IMR-90 (cell line): ENCODE results near the gene DHRS12. TPM values are rescaled to one million over a fixed set of nuclear protein-coding genes. Genes with fewer than 3 reads are reported as not detected.

ENCODE experiments used
- ATAC-seq: fragments of 200-7000 bp; cut with Tn5 transposase; 2 replicates; pipeline ENCODE4 v1.9.1; 2020; ENCODE audit warnings: low read depth, mild to moderate bottlenecking, moderate library complexity
- BruUV-seq: library from RNA; stranded (reverse); fragments of 400-500 nt; replicated peaks from 2 replicates; lab custom pipeline; 2021; lab: Mats Ljungman, UMichigan
- CTCF ChIA-PET: fragments of 300-600 bp; formaldehyde crosslinking; extraction: SDS; loops from one replicate; lab custom pipeline; 2021; ENCODE audit warnings: antibody characterized with exemption; lab: Yijun Ruan, JAX
- POLR2A ChIA-PET: fragments of 300-600 bp; sonication (Branson Sonifier 250); formaldehyde crosslinking; loops from one replicate; lab custom pipeline; 2022; ENCODE audit warnings: antibody characterized with exemption; ENCODE audit not compliant: unreplicated experiment; lab: Charles Lee
- DNase-seq: peaks from one replicate; pipeline ENCODE4 v3.0.0; 2013
- H2AFZ ChIP-seq: replicated peaks from 2 replicates; pipeline ENCODE3; 2013; ENCODE audit warnings: low read length, mild to moderate bottlenecking; ENCODE audit not compliant: poor library complexity
- H2AK5ac ChIP-seq: 2 replicates; pipeline ENCODE4 v1.6.1; 2013; ENCODE audit warnings: low read depth, low read length, inconsistent platforms
- H2AK9ac ChIP-seq: replicated peaks from 2 replicates; pipeline ENCODE3; 2013; ENCODE audit warnings: mild to moderate bottlenecking, low read depth, low read length, moderate library complexity; ENCODE audit not compliant: poor library complexity
- H2BK120ac ChIP-seq: 2 replicates; pipeline ENCODE4 v1.6.1; 2013; ENCODE audit warnings: low read depth, low read length, inconsistent platforms
- H2BK15ac ChIP-seq: 3 replicates; pipeline ENCODE4 v1.6.1; 2013; ENCODE audit warnings: low read depth, low read length, inconsistent platforms
- H2BK20ac ChIP-seq: 2 replicates; pipeline ENCODE4 v1.6.1; 2013; ENCODE audit warnings: low read depth, mild to moderate bottlenecking, inconsistent platforms, low read length, moderate library complexity
- H2BK5ac ChIP-seq: 2 replicates; pipeline ENCODE4 v1.6.1; 2013; ENCODE audit warnings: mild to moderate bottlenecking, low read depth, low read length, inconsistent platforms; ENCODE audit not compliant: poor library complexity, severe bottlenecking
- H3K14ac ChIP-seq: replicated peaks from 2 replicates; pipeline ENCODE4 v1.6.1; 2013; ENCODE audit warnings: low read depth, low read length, inconsistent platforms
- H3K18ac ChIP-seq: 2 replicates; pipeline ENCODE4 v1.6.1; 2013; ENCODE audit warnings: low read depth, low read length, control low read depth
- H3K23ac ChIP-seq: 2 replicates; pipeline ENCODE4 v1.6.1; 2013; ENCODE audit warnings: low read depth, low read length, inconsistent platforms
- H3K27ac ChIP-seq: 2 replicates; pipeline ENCODE4 v1.5.1; 2013; ENCODE audit warnings: mild to moderate bottlenecking, control low read depth, low read length; ENCODE audit not compliant: insufficient read depth
- H3K27me3 ChIP-seq: 2 replicates; pipeline ENCODE4 v1.6.1; 2013; ENCODE audit warnings: low read length; ENCODE audit not compliant: control insufficient read depth, insufficient read depth
- H3K36me3 ChIP-seq: 2 replicates; pipeline ENCODE4 v1.6.1; 2013; ENCODE audit warnings: low read length, mixed read lengths; ENCODE audit not compliant: control insufficient read depth, insufficient read depth
- H3K4ac ChIP-seq: 2 replicates; pipeline ENCODE4 v1.6.1; 2013; ENCODE audit warnings: low read depth, low read length, inconsistent platforms
- H3K4me1 ChIP-seq: 2 replicates; pipeline ENCODE4 v1.6.1; 2013; ENCODE audit warnings: low read length, mixed read lengths; ENCODE audit not compliant: control insufficient read depth, insufficient read depth
- H3K4me2 ChIP-seq: 2 replicates; pipeline ENCODE4 v1.6.1; 2013; ENCODE audit warnings: low read depth, mild to moderate bottlenecking, control low read depth, low read length, moderate library complexity
- H3K4me3 ChIP-seq: 2 replicates; pipeline ENCODE4 v1.5.1; 2013; ENCODE audit warnings: low read depth, mild to moderate bottlenecking, control low read depth, low read length, moderate library complexity; ENCODE audit not compliant: insufficient read depth
- H3K56ac ChIP-seq: 2 replicates; pipeline ENCODE4 v1.6.1; 2013; ENCODE audit warnings: low read length, inconsistent platforms; ENCODE audit not compliant: insufficient read depth; ENCODE audit errors: extremely low read depth
- H3K79me1 ChIP-seq, 2 experiments: 2 replicates each; pipeline ENCODE4 v1.6.1; 2013; ENCODE audit warnings: low read length in 2 of 2, inconsistent platforms in 1 of 2, low read depth in 1 of 2
- H3K9ac ChIP-seq: 2 replicates; pipeline ENCODE4 v1.6.1; 2013; ENCODE audit warnings: low read depth, low read length, control low read depth
- H3K9me1 ChIP-seq: 2 replicates; pipeline ENCODE4 v1.6.1; 2013; ENCODE audit warnings: low read length, inconsistent platforms; ENCODE audit not compliant: insufficient read depth
- H3K9me3 ChIP-seq: 2 replicates; pipeline ENCODE4 v1.6.1; 2013; ENCODE audit warnings: low read length; ENCODE audit not compliant: control insufficient read depth, insufficient read depth
- H4K20me1 ChIP-seq: 2 replicates; pipeline ENCODE4 v1.6.1; 2013; ENCODE audit warnings: low read length, inconsistent platforms; ENCODE audit not compliant: insufficient read depth
- H4K5ac ChIP-seq: 2 replicates; pipeline ENCODE4 v1.6.1; 2013; ENCODE audit warnings: mild to moderate bottlenecking, low read depth, low read length, control low read depth
- H4K8ac ChIP-seq, 2 experiments: 2 replicates each; pipeline ENCODE4 v1.6.1; 2013; ENCODE audit warnings: low read depth in 2 of 2, low read length in 2 of 2, control low read depth in 1 of 2, inconsistent platforms in 1 of 2
- H4K91ac ChIP-seq: 2 replicates; pipeline ENCODE4 v1.6.1; 2013; ENCODE audit warnings: low read depth, low read length, inconsistent platforms; ENCODE audit not compliant: insufficient read depth
- BHLHE40 ChIP-seq: fragments of 150-350 bp; IDR thresholded peaks from 2 replicates; pipeline ENCODE4 v1.6.1; 2016; ENCODE audit warnings: mild to moderate bottlenecking, low read depth, low read length
- CEBPB ChIP-seq: IDR thresholded peaks from 2 replicates; pipeline ENCODE4 v1.6.1; 2012; ENCODE audit warnings: low read depth, low read length, improper control_type of control experiment
- POLR2A ChIP-seq: IDR thresholded peaks from 2 replicates; pipeline ENCODE4 v1.6.1; 2012; ENCODE audit warnings: mild to moderate bottlenecking, low read depth, low read length
- RCOR1 ChIP-seq: IDR thresholded peaks from 2 replicates; pipeline ENCODE4 v1.6.1; 2012; ENCODE audit warnings: mild to moderate bottlenecking, low read length, improper control_type of control experiment; ENCODE audit not compliant: insufficient replicate concordance
- RFX5 ChIP-seq: IDR thresholded peaks from 2 replicates; pipeline ENCODE4 v1.8.0; 2012; ENCODE audit warnings: low read depth, mild to moderate bottlenecking, low read length, moderate library complexity
- SMC3 ChIP-seq: fragments of 150-350 bp; IDR thresholded peaks from 2 replicates; pipeline ENCODE4 v1.6.1; 2016; ENCODE audit warnings: low read depth, mild to moderate bottlenecking, antibody characterized with exemption, low read length, moderate library complexity
- USF2 ChIP-seq: fragments of 150-350 bp; IDR thresholded peaks from 2 replicates; pipeline ENCODE4 v1.6.1; 2017; ENCODE audit warnings: mild to moderate bottlenecking, antibody characterized with exemption, low read length, low read depth
- WGBS, 2 experiments: methylation state at CpG; one replicate each; pipeline versions ENCODE4 v1.1.5 to v1.1.7; 2013; ENCODE audit warnings: missing lambda C conversion rate in 2 of 2; ENCODE audit not compliant: insufficient read length in 1 of 2; ENCODE audit errors: extremely low coverage in 2 of 2; 5-methylcytosine and 5-hydroxymethylcytosine counted together
- dilution Hi-C: fragments of 300-500 bp; cut with HindIII; formaldehyde crosslinking; loops from one replicate; pipeline ENCODE4 v1.14.3; 2018; ENCODE audit warnings: low sequenced_read_pairs; ENCODE audit not compliant: unreplicated experiment
- in situ Hi-C: fragments of 300-500 bp; cut with MboI; formaldehyde crosslinking; loops from 3 replicates; pipeline ENCODE4 v1.14.3; 2019; ENCODE audit warnings: low sequenced_read_pairs, inconsistent platforms, mixed read lengths
- intact Hi-C: fragments of 100-400 bp; cut with micrococcal nuclease; formaldehyde crosslinking; loops from 2 replicates; pipeline ENCODE4 v1.10.0; 2022
- polyA plus RNA-seq, 3 experiments: library from polyadenylated mRNA; depleted of rRNA; stranded (reverse); fragments of >200 nt; gene quantifications; 2 replicates each; pipeline ENCODE4 v1.2.3, GENCODE V29; 2012; ENCODE audit warnings: low replicate concordance in 1 of 3
- total RNA-seq: library from RNA; depleted of rRNA; stranded (reverse); fragments of >200 nt; gene quantifications from 2 replicates; pipeline ENCODE4 v1.2.3, GENCODE V29; 2012

DHRS12 gene
- total and polyA plus RNA-seq, 2 of the 4 experiments (the other 2 are of a cell fraction), result 1.3 to 1.6 TPM

DNA sequence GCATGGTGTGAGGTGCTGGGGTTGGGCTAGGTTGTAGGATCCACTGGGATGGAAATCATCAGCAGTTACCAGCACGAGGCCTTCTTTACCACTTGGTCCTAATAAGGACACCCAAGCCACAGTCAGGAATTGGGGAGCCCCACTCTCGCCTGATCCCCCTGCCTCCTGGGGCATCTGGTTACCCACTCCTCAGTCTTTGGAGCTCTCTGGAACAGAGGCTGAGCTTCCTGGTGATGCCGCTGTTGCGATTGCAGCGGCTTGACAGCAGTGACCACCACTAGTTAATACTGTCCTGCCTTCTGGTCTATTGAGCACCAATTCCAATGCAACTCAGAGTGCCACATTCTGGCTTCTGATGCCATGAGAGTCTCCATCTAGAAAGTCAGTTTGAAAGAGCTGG is 27.6 kb upstream of the DHRS12 start:
- no peak overlapping the region for H2BK20ac ChIP-seq
- H2BK5ac ChIP-seq, result no peak overlapping the region
- no peak overlapping the region for H2AK5ac ChIP-seq
- H3K9ac ChIP-seq, result no peak overlapping the region
- H3K9me3 ChIP-seq, result no peaks in the 10 kb centered on the region
- no peaks in the 10 kb centered on the region for H3K4me1 ChIP-seq
- H3K9me1 ChIP-seq, result no peaks in the 10 kb centered on the region
- no peak overlapping the region for H3K4ac ChIP-seq
- no peaks in the 10 kb centered on the region for H3K36me3 ChIP-seq
- no peak overlapping the region for H4K5ac ChIP-seq
- no TSS peak for BruUV-seq
- no peak overlapping the region for H4K91ac ChIP-seq
- no peak overlapping the region for H2BK15ac ChIP-seq
- H3K56ac ChIP-seq, result no peak overlapping the region
- ChIA-PET POLR2A (no interaction called here), CTCF (no interaction called here)
- dilution Hi-C loops, result no loop called here
- no peak overlapping the region for H2AFZ ChIP-seq
- no peak overlapping the region for H4K8ac ChIP-seq
- no peaks in the 10 kb centered on the region for H3K79me1 ChIP-seq
- in situ Hi-C loops, result no loop called here
- H3K4me2 ChIP-seq, result no peak overlapping the region
- H3K18ac ChIP-seq, result no peak overlapping the region
- DNase-seq (no peak), ATAC-seq (no peak)
- H3K14ac ChIP-seq, result no peak overlapping the region
- no peak overlapping the region for H3K27ac ChIP-seq
- WGBS, 2 experiments, result no CpG with 5 or more reads among the region's 5 CpGs
- no peak overlapping the region for H3K23ac ChIP-seq
- peaks cover 58% of the 10 kb centered on the region for H3K27me3 ChIP-seq
- H2BK120ac ChIP-seq, result no peak overlapping the region
- TF ChIP-seq RCOR1 (no peak), BHLHE40 (no peak), USF2 (no peak), SMC3 (no peak), RFX5 (no peak), CEBPB (no peak), POLR2A (no peak)
- intact Hi-C loops, result loop anchor here (5.0 kb wide), 1 partner anchor 296 kb away; the partner anchor contains the start of gene NEK5
- no peak overlapping the region for H3K4me3 ChIP-seq
- H2AK9ac ChIP-seq, result no peak overlapping the region
- H4K20me1 ChIP-seq, result no peaks in the 10 kb centered on the region
